Measurements from ENCODE around the gene TIE1. TPM values are rescaled to one million over a fixed set of nuclear protein-coding genes. Genes with fewer than 3 reads are reported as not detected.

Gene TIE1
- total RNA-seq, 1 donor from 2014 or later = not detected

DNA sequence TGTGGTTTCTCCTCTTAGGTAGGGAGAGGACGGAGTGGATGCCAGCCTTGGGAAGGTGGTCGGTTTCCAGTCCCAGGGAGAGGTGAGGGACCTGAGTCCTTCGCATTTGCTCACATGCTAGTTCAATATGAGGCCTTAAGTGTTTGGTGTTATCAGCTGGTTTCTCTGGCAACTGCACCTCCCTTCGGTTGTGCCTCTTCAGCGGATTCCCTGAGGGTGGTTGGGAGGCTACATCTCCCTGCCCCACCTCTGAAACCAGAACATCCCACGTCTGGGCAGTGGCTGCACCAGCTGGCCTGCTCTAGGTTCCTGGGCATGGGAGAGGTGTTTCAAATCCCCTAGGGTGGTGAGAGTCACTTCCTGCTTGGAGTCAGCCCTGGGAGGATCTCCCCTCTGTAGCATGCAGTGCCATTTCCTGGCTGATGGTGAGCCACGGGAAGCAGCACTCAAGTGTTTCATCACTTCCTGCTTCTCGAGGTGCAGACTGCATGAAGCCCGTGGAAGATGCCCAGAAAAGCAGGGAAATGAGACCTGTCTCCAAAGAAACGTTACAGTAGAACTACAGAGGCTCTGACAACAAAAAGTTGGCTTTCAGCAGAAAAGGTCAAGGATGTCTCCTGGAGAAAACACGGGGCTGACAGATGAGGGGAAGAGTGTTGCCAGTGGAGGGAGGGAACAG is 26.5 kb upstream of the TIE1 start:
- POLR2A ChIA-PET = no interaction called here
- Mint-ChIP-seq H3K36me3 (ENCODE audit: low read depth) (no peaks in the 10 kb centered on the region), H3K4me1 (peaks cover 19% of the 10 kb centered on the region), H3K9me3 (no peaks in the 10 kb centered on the region), H3K27me3 (peaks cover 16% of the 10 kb centered on the region), H3K27ac (no peak overlapping the region), H3K4me3 (no peak overlapping the region)
- intact Hi-C loops (cut with micrococcal nuclease) = no loop called here
- TF ChIP-seq, protein P1, sequence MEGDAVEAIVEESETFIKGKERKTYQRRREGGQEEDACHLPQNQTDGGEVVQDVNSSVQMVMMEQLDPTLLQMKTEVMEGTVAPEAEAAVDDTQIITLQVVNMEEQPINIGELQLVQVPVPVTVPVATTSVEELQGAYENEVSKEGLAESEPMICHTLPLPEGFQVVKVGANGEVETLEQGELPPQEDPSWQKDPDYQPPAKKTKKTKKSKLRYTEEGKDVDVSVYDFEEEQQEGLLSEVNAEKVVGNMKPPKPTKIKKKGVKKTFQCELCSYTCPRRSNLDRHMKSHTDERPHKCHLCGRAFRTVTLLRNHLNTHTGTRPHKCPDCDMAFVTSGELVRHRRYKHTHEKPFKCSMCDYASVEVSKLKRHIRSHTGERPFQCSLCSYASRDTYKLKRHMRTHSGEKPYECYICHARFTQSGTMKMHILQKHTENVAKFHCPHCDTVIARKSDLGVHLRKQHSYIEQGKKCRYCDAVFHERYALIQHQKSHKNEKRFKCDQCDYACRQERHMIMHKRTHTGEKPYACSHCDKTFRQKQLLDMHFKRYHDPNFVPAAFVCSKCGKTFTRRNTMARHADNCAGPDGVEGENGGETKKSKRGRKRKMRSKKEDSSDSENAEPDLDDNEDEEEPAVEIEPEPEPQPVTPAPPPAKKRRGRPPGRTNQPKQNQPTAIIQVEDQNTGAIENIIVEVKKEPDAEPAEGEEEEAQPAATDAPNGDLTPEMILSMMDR (IDR thresholded peaks at IDR 0.05) = no peak
- CTCF ChIA-PET = no interaction called here
- ATAC-seq (ENCODE audit: low read depth) (peak; percentile 25), DNase-seq (no peak)

DNA sequence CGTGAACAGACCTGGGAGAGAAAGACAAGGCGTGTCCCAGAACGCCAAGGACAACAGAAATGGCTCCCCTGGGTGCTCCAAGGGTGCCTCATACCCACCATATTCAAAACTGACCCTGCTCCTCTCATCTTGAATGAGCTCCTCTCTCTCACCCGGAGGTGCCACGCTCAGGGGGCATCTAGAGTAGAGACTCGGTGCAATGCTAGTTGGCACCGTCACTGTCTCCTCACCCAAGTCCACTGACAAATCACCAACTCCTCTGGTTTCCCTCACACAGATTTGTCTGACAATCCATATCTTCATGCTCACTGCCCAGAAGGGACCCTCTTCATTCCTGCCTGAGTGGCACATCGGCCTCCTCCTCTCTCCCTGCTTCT is 26.0 kb upstream of the TIE1 start:
- no peak for DNase-seq
- no peak for ATAC-seq (ENCODE audit: low read depth)
- H3K27me3 Mint-ChIP-seq = peaks cover 16% of the 10 kb centered on the region

DNA sequence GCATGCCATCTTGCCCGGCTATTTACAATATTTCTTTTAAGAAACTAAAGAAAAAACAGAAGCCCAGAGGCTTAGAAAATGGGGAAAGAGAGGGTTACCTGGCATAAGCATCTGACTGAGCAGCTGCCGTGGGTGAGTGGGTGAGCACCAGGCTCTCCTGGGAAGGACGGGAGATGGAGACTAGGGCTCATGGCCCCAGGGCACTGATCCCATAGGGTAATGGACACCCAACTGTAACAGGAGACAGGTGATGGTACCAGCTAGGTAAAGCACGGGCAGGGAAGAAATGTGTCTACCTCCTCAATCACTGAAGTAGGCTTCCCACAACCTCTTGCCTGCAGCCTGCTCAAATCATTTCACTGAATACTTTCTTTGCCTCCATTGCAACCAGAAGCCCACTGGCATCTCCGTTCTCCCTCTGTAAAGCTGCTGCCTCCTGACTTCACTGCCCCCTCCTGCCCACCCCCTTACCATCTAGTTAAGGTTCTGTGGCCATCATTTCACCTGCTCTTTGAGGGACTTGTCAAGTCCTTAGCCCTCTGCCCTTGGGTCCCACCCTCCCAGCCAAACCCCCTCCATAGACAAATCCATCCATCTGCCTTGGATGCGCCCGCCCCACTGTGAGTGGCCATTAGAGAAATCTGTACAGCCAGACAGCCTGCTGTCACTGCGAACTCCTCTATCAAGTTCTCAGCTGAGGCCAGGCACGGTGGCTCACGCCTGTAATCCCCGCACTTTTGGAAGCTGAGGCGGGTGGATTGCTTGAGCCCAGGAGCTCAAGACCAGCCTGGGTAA is 24.8 kb upstream of the TIE1 start:
- ChIA-PET POLR2A (no interaction called here), CTCF (no interaction called here)
- ATAC-seq (ENCODE audit: low read depth) = no peak
- Mint-ChIP-seq H3K36me3 (ENCODE audit: low read depth) (no peaks in the 10 kb centered on the region), H3K27ac (no peak overlapping the region), H3K4me1 (peaks cover 8% of the 10 kb centered on the region), H3K27me3 (peaks cover 14% of the 10 kb centered on the region), H3K9me3 (no peaks in the 10 kb centered on the region), H3K4me3 (no peak overlapping the region)
- DNase-seq = no peak
- intact Hi-C loops (cut with micrococcal nuclease) = no loop called here
- TF ChIP-seq, protein P1 (IDR thresholded peaks at IDR 0.05) = no peak

More for the DNA sequence above, 26.0 kb upstream of the TIE1 start:
- POLR2A ChIA-PET = no interaction called here
- no peaks in the 10 kb centered on the region for H3K9me3 Mint-ChIP-seq
- no peak overlapping the region for H3K4me3 Mint-ChIP-seq
- H3K27ac Mint-ChIP-seq = no peak overlapping the region
- TF ChIP-seq, protein P1 (IDR thresholded peaks at IDR 0.05) = no peak
- CTCF ChIA-PET = no interaction called here
- H3K4me1 Mint-ChIP-seq = peaks cover 19% of the 10 kb centered on the region
- H3K36me3 Mint-ChIP-seq (ENCODE audit: low read depth) = no peaks in the 10 kb centered on the region
- intact Hi-C loops (cut with micrococcal nuclease) = no loop called here

DNA sequence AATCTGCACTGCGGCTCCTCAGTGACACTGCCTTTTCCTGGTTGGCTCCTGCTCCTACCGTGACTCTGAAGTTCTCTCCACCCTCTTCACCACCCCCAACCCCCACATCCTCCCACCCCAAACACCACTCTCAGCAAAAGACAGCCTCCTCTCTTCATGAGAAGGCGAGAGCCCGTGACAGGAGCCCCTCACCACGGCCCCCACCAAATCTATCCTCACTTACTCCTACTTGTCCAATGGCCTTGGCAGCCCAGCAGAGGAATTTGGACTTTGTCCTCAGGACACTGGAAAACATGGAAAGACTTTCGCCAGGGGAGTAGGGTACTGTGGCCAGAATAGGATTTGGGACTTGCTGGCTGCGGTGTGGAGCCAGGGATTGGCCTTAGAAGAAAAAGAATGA is 24.1 kb upstream of the TIE1 start:
- ChIA-PET CTCF (no interaction called here), POLR2A (no interaction called here)
- H3K4me1 Mint-ChIP-seq = peaks cover 6% of the 10 kb centered on the region
- no peak for ATAC-seq (ENCODE audit: low read depth)
- intact Hi-C loops (cut with micrococcal nuclease) = no loop called here
- TF ChIP-seq, protein P1 (IDR thresholded peaks at IDR 0.05) = no peak
- peaks cover 10% of the 10 kb centered on the region for H3K27me3 Mint-ChIP-seq
- no peak overlapping the region for H3K27ac Mint-ChIP-seq
- no peak for DNase-seq
- H3K9me3 Mint-ChIP-seq = no peaks in the 10 kb centered on the region
- H3K36me3 Mint-ChIP-seq (ENCODE audit: low read depth) = no peaks in the 10 kb centered on the region
- no peak overlapping the region for H3K4me3 Mint-ChIP-seq

DNA sequence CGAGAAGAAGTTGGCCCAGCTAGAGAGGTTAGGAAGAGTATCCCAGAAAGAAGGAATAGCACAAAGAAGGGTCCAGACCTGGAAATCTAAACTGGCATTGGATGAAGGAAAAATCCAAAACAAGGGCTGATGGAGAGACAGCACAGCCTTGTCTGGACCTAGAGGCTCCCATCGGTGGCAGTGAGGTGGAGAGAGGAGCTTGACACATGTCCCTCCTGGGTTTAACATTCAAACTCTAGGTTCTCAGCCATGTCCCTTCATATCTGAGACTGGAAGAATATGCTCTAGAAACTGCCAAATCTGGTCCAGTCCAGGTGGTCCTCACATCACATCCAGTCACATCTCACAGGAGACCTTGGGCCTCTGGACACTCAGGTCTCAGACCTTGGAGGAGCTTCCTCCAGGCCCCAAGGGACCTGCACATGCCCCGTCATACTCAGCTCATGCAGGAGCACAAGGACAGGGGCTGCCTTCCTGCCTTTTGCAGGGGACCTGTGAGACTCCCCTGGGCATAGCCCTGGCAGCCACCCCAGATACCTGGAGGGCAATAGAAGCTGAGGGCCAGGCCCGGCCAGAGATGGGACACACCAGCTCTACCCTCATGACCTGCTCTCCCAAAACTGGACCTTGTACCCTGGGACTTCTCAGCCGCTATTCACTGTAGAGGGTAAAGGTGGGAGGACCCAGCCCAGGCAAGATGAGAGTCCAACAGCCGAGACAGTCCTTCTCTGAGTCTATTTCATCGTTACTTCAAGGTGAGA is 23.5 kb upstream of the TIE1 start:
- peaks cover 6% of the 10 kb centered on the region for H3K4me1 Mint-ChIP-seq
- CTCF ChIA-PET = no interaction called here
- no peaks in the 10 kb centered on the region for H3K36me3 Mint-ChIP-seq (ENCODE audit: low read depth)
- POLR2A ChIA-PET = no interaction called here
- no peaks in the 10 kb centered on the region for H3K9me3 Mint-ChIP-seq
- DNase-seq (no peak), ATAC-seq (ENCODE audit: low read depth) (no peak)
- H3K27me3 Mint-ChIP-seq = peaks cover 8% of the 10 kb centered on the region
- no peak overlapping the region for H3K27ac Mint-ChIP-seq
- no peak overlapping the region for H3K4me3 Mint-ChIP-seq
- TF ChIP-seq, protein P1 (IDR thresholded peaks at IDR 0.05) = no peak
- intact Hi-C loops (cut with micrococcal nuclease) = no loop called here

Data from activated B cell treated with CpG ODN at 0.5 μM for 24 hours (primary cell).